ENCODE results near the gene ACYP1.

GRCh38 chr14:75068294-75069120 lies 4.7 kb upstream of the ACYP1 start:
- TF ChIP-seq, protein P1, sequence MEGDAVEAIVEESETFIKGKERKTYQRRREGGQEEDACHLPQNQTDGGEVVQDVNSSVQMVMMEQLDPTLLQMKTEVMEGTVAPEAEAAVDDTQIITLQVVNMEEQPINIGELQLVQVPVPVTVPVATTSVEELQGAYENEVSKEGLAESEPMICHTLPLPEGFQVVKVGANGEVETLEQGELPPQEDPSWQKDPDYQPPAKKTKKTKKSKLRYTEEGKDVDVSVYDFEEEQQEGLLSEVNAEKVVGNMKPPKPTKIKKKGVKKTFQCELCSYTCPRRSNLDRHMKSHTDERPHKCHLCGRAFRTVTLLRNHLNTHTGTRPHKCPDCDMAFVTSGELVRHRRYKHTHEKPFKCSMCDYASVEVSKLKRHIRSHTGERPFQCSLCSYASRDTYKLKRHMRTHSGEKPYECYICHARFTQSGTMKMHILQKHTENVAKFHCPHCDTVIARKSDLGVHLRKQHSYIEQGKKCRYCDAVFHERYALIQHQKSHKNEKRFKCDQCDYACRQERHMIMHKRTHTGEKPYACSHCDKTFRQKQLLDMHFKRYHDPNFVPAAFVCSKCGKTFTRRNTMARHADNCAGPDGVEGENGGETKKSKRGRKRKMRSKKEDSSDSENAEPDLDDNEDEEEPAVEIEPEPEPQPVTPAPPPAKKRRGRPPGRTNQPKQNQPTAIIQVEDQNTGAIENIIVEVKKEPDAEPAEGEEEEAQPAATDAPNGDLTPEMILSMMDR (IDR thresholded peaks at IDR 0.05), result peak in 1 of 3 donors; percentile 18
- no peak for TF ChIP-seq POLR2A (IDR thresholded peaks at IDR 0.05)
- TF ChIP-seq EP300 (IDR thresholded peaks at IDR 0.05), result no peak
